Measurements from ENCODE around the gene AHCYL2.

DNA sequence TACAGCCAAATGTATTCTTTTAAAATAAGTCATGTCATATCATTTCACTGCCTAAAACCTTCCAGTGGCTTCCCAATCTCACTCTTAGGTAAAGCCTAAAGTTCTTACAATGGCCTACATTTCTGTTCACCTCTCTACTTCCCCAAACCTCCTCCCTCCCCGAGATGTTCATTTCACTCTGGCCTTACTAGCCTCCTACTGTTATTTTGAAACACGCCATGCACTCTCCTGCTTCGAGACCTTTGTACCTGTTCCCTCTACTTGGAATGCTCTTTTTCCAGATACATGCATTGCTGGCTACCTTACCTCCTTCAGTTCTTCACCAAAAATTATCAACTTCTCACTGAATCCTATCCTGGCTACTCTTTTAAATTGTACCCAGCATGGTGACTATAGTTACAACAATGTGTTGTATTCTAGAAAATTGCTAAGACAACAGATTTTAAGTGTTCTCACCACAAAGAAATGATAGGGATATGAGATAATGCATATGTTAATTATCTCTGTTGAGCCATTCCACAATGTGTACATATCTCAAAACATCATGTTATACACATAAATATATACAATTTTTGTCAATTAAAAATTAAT, 158.8 kb downstream of the AHCYL2 start:
- TF ChIP-seq POLR2AphosphoS5 (IDR thresholded peaks at IDR 0.05; ENCODE audit: low read depth, low read length) (no peak), REST (IDR thresholded peaks at IDR 0.05; ENCODE audit: insufficient read depth in 1 of 2, low read depth in 2 of 2, low read length in 2 of 2) (no peak)

All from PFSK-1 (cell line).